ENCODE measurements around the gene SHPK. TPM values are rescaled to one million over a fixed set of nuclear protein-coding genes. Genes with fewer than 3 reads are reported as not detected.

The SHPK gene
- total RNA-seq, 1 donor from 2014 or later: 22.0 TPM

DNA sequence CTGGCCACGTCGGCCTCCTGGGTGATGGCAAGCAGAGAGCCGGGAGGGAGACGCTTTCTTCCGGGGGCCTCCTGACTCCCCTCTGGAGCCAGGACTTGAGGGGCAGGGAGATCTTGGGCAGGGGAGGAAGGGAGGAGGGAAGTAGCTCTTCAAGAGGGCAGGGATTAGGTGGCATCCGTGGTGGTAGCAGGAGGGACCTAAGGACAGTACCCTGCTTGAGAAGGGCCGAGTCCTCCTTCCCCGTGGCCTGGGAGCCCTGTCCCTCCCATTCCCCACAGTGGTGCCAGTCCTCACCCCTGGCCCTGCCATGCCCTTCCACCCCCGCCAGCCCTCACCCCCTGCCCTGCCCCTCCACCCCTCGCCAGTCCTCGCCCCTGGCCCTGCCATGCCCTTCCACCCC lies 19.7 kb upstream of the SHPK start:
- no peaks in the 10 kb centered on the region for H3K36me3 Mint-ChIP-seq (ENCODE audit: insufficient read depth)
- DNase-seq (ENCODE audit: low spot score, unreplicated experiment): no peak
- TF ChIP-seq, protein P1, sequence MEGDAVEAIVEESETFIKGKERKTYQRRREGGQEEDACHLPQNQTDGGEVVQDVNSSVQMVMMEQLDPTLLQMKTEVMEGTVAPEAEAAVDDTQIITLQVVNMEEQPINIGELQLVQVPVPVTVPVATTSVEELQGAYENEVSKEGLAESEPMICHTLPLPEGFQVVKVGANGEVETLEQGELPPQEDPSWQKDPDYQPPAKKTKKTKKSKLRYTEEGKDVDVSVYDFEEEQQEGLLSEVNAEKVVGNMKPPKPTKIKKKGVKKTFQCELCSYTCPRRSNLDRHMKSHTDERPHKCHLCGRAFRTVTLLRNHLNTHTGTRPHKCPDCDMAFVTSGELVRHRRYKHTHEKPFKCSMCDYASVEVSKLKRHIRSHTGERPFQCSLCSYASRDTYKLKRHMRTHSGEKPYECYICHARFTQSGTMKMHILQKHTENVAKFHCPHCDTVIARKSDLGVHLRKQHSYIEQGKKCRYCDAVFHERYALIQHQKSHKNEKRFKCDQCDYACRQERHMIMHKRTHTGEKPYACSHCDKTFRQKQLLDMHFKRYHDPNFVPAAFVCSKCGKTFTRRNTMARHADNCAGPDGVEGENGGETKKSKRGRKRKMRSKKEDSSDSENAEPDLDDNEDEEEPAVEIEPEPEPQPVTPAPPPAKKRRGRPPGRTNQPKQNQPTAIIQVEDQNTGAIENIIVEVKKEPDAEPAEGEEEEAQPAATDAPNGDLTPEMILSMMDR (IDR thresholded peaks at IDR 0.05; ENCODE audit: unreplicated experiment): no peak
- no peak overlapping the region for H3K27ac Mint-ChIP-seq
- no peaks in the 10 kb centered on the region for H3K9me3 Mint-ChIP-seq (ENCODE audit: low read depth)
- H3K4me1 Mint-ChIP-seq (ENCODE audit: low read depth): no peaks in the 10 kb centered on the region
- H3K27me3 Mint-ChIP-seq: no peaks in the 10 kb centered on the region
- H3K4me3 Mint-ChIP-seq (ENCODE audit: low read depth): no peak overlapping the region

- DNase-seq (ENCODE audit: low spot score, unreplicated experiment): peak; percentile 54
- H3K9me3 Mint-ChIP-seq (ENCODE audit: low read depth): no peaks in the 10 kb centered on the region
- H3K4me3 Mint-ChIP-seq (ENCODE audit: low read depth): no peak overlapping the region
- peaks cover 2% of the 10 kb centered on the region for H3K36me3 Mint-ChIP-seq (ENCODE audit: insufficient read depth)
- TF ChIP-seq, protein P1 (IDR thresholded peaks at IDR 0.05; ENCODE audit: unreplicated experiment): peak; percentile 69
- no peaks in the 10 kb centered on the region for H3K27me3 Mint-ChIP-seq
- peak overlapping the region; percentile 38 for H3K27ac Mint-ChIP-seq
- peaks cover 3% of the 10 kb centered on the region for H3K4me1 Mint-ChIP-seq (ENCODE audit: low read depth)
These were observed 11.9 kb upstream of the SHPK start for GRCh38 chr17:3647769-3648555.

- DNase-seq (ENCODE audit: low spot score, unreplicated experiment): no peak
- H3K9me3 Mint-ChIP-seq (ENCODE audit: low read depth): no peaks in the 10 kb centered on the region
- peaks cover 2% of the 10 kb centered on the region for H3K36me3 Mint-ChIP-seq (ENCODE audit: insufficient read depth)
- TF ChIP-seq, protein P1 (IDR thresholded peaks at IDR 0.05; ENCODE audit: unreplicated experiment): no peak
- peaks cover 3% of the 10 kb centered on the region for H3K4me1 Mint-ChIP-seq (ENCODE audit: low read depth)
- H3K4me3 Mint-ChIP-seq (ENCODE audit: low read depth): no peak overlapping the region
- peak overlapping the region; percentile 24 for H3K27ac Mint-ChIP-seq
- H3K27me3 Mint-ChIP-seq: no peaks in the 10 kb centered on the region
These were observed 11.2 kb upstream of the SHPK start for GRCh38 chr17:3647251-3647650.

DNA sequence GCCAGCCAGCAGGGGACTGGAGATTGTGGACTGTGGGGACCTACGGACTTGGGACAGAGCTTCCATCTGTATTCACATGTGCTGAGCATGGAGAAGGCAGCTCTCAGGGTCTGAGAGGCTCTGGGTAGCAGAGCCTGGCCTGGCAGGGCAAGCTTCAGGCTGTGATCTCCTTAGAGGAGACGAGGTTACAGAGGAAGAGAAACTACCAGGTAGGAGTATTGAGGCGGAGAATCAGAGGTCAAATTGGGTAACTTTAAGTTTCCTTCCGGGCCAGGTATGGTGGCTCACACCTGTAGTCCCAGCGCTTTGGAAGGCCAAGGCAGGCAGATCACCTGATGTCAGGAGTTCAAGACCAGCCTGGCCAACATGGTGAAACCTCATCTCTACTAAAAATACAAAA lies 9.3 kb upstream of the SHPK start:
- TF ChIP-seq, protein P1 (IDR thresholded peaks at IDR 0.05; ENCODE audit: unreplicated experiment): no peak
- no peak for DNase-seq (ENCODE audit: low spot score, unreplicated experiment)
- H3K4me3 Mint-ChIP-seq (ENCODE audit: low read depth): no peak overlapping the region
- peaks cover 2% of the 10 kb centered on the region for H3K36me3 Mint-ChIP-seq (ENCODE audit: insufficient read depth)
- peaks cover 3% of the 10 kb centered on the region for H3K4me1 Mint-ChIP-seq (ENCODE audit: low read depth)
- H3K9me3 Mint-ChIP-seq (ENCODE audit: low read depth): no peaks in the 10 kb centered on the region
- H3K27ac Mint-ChIP-seq: no peak overlapping the region
- H3K27me3 Mint-ChIP-seq: no peaks in the 10 kb centered on the region

GRCh38 chr17:3643889-3644349 lies 7.9 kb upstream of the SHPK start:
- Mint-ChIP-seq H3K4me1 (ENCODE audit: low read depth) (peaks cover 3% of the 10 kb centered on the region), H3K36me3 (ENCODE audit: insufficient read depth) (peaks cover 2% of the 10 kb centered on the region), H3K27me3 (no peaks in the 10 kb centered on the region), H3K9me3 (ENCODE audit: low read depth) (no peaks in the 10 kb centered on the region), H3K27ac (no peak overlapping the region), H3K4me3 (ENCODE audit: low read depth) (no peak overlapping the region)
- TF ChIP-seq, protein P1 (IDR thresholded peaks at IDR 0.05; ENCODE audit: unreplicated experiment): no peak
- no peak for DNase-seq (ENCODE audit: low spot score, unreplicated experiment)

Data from progenitor cell of endocrine pancreas (in vitro differentiated cells).